ENCODE data around the gene SUPT5H.

The SUPT5H gene

DNA sequence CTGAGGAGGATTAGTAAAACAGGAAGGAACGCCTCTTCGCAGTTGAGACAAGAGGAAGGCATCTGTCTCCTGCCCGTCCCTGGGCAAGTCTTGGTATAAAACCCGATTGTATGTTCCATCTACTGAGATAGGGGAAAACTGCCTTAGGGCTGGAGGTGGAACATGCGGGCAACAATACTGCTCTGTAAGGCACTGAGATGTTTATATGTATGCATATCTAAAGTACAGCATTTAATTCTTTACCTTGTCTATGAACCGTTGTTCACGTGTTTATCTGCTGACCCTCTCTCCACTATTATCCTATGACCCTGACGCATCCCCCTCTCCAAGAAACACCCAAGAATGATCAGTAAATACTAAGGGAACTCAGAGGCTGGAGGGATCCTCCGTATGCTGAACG lies 34.5 kb downstream of the SUPT5H start:
- TF ChIP-seq POLR2A (IDR thresholded peaks at IDR 0.05; ENCODE audit: extremely low read depth, insufficient read length) (no peak), MYC (IDR thresholded peaks at IDR 0.05; ENCODE audit: low read depth, low read length) (no peak)
- TF ChIP-seq, protein P1, sequence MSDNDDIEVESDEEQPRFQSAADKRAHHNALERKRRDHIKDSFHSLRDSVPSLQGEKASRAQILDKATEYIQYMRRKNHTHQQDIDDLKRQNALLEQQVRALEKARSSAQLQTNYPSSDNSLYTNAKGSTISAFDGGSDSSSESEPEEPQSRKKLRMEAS (IDR thresholded peaks at IDR 0.05; ENCODE audit: low read depth, low read length), result no peak
- TF ChIP-seq, protein P2, sequence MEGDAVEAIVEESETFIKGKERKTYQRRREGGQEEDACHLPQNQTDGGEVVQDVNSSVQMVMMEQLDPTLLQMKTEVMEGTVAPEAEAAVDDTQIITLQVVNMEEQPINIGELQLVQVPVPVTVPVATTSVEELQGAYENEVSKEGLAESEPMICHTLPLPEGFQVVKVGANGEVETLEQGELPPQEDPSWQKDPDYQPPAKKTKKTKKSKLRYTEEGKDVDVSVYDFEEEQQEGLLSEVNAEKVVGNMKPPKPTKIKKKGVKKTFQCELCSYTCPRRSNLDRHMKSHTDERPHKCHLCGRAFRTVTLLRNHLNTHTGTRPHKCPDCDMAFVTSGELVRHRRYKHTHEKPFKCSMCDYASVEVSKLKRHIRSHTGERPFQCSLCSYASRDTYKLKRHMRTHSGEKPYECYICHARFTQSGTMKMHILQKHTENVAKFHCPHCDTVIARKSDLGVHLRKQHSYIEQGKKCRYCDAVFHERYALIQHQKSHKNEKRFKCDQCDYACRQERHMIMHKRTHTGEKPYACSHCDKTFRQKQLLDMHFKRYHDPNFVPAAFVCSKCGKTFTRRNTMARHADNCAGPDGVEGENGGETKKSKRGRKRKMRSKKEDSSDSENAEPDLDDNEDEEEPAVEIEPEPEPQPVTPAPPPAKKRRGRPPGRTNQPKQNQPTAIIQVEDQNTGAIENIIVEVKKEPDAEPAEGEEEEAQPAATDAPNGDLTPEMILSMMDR (IDR thresholded peaks at IDR 0.05; ENCODE audit: low read depth, low read length), result no peak
- H3K4me3 ChIP-seq (ENCODE audit: low read depth, low read length), result no peak overlapping the region
- DNase-seq (ENCODE audit: low read depth), result no peak

DNA sequence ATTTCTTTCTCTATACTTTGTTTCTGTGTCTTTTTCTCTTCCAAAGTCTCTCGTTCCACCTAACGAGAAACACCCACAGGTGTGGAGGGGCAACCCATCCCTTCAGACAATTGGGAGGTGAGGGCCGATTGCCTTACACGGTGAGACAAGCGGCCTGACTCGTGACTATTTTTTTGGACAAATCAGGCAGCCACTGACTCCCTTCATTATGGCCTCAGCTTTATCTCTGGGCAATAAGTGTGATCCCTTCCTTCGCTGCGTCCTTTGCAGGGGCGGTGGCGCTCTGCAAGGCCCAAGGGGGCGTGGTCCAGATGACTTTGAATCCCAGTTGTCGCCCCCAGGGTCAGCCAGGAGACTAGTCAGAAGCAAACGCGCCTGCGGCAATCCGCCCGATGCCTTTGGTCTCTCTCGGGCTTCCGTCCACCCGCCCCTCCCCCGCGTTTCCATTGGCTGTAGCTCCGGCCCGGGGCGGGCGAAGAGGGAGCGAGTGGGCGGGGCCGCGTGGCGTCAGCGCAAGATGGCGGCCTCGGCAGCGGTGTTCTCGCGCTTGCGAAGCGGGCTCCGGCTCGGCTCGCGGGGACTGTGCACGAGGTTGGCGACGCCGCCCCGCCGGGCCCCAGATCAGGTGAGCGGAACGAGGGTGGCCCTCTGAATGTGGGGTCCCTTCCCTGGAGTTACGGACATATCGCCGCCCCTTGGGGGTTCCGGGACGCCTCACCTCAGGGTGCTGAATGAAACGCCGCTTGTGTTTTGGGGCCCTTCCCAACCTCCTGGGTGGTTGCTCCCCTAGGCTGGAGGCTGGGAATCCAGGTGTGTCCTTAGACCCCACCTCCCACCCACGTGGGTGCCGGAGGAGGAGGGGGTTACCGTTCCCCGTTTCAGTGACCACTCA lies 35.2 kb downstream of the SUPT5H start, which contains the start of gene TIMM50:
Gene TIMM50, plus strand, starts transcription at position 502 of the 892 bp plus-strand sequence. Its CDS starts 16 bp downstream, at position 518.
- TF ChIP-seq POLR2A (IDR thresholded peaks at IDR 0.05; ENCODE audit: extremely low read depth, insufficient read length) (peak; percentile 68), MYC (IDR thresholded peaks at IDR 0.05; ENCODE audit: low read depth, low read length) (peak; percentile 62; the same call in 1 of the 2 replicates)
- TF ChIP-seq, protein P2 (IDR thresholded peaks at IDR 0.05; ENCODE audit: low read depth, low read length), result no peak
- TF ChIP-seq, protein P1 (IDR thresholded peaks at IDR 0.05; ENCODE audit: low read depth, low read length), result peak; percentile 73
- peak within 1 kb of the TSS; percentile 89 for H3K4me3 ChIP-seq (ENCODE audit: low read depth, low read length)
- peak; percentile 94 for DNase-seq (ENCODE audit: low read depth)

DNA sequence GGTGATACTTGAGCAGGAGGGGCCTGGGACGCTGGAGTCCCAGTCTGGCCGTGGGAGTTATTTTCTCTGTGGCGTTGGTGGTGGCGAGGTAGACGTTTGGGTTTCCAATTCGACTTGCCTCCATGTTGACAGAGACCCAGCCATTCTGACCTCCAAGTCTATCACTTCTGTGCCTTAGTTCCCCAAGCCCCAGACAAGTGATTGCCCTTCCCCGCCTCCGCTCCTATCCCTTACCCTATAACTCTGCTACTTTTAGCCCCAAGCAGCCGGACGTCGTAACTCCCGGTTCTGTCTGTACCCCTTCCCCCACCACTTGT lies 35.8 kb downstream of the SUPT5H start:
- H3K4me3 ChIP-seq (ENCODE audit: low read depth, low read length), result peak overlapping the region; percentile 89
- TF ChIP-seq MYC (IDR thresholded peaks at IDR 0.05; ENCODE audit: low read depth, low read length) (no peak), POLR2A (IDR thresholded peaks at IDR 0.05; ENCODE audit: extremely low read depth, insufficient read length) (no peak)
- TF ChIP-seq, protein P2 (IDR thresholded peaks at IDR 0.05; ENCODE audit: low read depth, low read length), result no peak
- TF ChIP-seq, protein P1 (IDR thresholded peaks at IDR 0.05; ENCODE audit: low read depth, low read length), result no peak
- peak; percentile 23 for DNase-seq (ENCODE audit: low read depth)

DNA sequence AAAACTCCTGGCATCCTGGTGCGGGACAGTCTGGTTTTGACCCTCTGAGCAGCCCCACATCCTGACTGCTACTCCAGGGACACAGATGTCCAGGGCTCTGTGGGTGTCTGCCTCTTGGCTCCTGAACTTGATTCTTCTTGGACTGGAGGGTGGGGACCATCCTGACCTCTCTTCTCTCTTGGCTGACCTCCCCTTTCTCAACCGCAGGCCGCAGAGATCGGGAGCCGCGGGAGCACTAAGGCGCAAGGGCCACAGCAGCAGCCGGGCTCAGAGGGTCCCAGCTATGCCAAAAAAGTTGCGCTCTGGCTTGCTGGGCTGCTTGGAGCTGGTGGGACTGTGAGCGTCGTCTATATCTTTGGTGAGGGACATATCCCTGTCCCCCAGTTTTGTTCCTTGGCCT lies 36.3 kb downstream of the SUPT5H start:
- DNase-seq (ENCODE audit: low read depth), result no peak
- TF ChIP-seq POLR2A (IDR thresholded peaks at IDR 0.05; ENCODE audit: extremely low read depth, insufficient read length) (no peak), MYC (IDR thresholded peaks at IDR 0.05; ENCODE audit: low read depth, low read length) (no peak)
- TF ChIP-seq, protein P1 (IDR thresholded peaks at IDR 0.05; ENCODE audit: low read depth, low read length), result no peak
- TF ChIP-seq, protein P2 (IDR thresholded peaks at IDR 0.05; ENCODE audit: low read depth, low read length), result no peak
- H3K4me3 ChIP-seq (ENCODE audit: low read depth, low read length), result peak overlapping the region; percentile 89

DNA sequence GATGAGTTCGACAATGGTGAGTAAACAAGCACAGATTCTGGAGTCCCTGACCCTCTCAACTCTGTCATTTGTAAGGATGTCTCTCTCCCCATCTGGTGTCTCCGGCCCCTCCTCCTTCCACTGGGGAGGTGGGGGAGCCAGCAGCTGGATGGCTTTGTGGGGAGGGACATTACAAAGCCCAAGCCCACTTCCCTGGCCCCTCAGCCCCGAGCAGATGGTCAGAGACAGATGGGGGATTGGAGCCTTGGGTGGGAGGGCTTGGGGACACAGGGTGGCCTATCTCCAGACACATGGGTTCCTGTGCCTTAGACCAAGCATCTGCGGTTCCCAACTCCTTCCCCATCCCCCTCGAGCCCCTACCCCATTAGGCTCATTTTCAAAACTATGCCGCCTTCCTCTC lies 37.8 kb downstream of the SUPT5H start:
- TF ChIP-seq MYC (IDR thresholded peaks at IDR 0.05; ENCODE audit: low read depth, low read length) (no peak), POLR2A (IDR thresholded peaks at IDR 0.05; ENCODE audit: extremely low read depth, insufficient read length) (no peak)
- TF ChIP-seq, protein P1 (IDR thresholded peaks at IDR 0.05; ENCODE audit: low read depth, low read length), result no peak
- TF ChIP-seq, protein P2 (IDR thresholded peaks at IDR 0.05; ENCODE audit: low read depth, low read length), result no peak
- DNase-seq (ENCODE audit: low read depth), result no peak
- H3K4me3 ChIP-seq (ENCODE audit: low read depth, low read length), result no peak overlapping the region
